ENCODE results near the gene KLK13. TPM values are rescaled to one million over a fixed set of nuclear protein-coding genes. Genes with fewer than 3 reads are reported as not detected.

The KLK13 gene
- total and polyA plus RNA-seq, 10 donors, result 0.13 TPM; not detected in 9

GRCh38 chr19:51081476-51081875, 16.6 kb upstream of the KLK13 start:
- DNase-seq, result no peak
- H3K9me3 ChIP-seq, result no peaks in the 10 kb centered on the region
- H3K27me3 ChIP-seq (replicated peaks in 1 of 7), result peaks cover 0 to 18% (median 0%) of the 10 kb centered on the region in 7 donors
- no peaks in the 10 kb centered on the region for H3K36me3 ChIP-seq
- intact Hi-C loops (cut with DNase I; ENCODE audit: low total_unique reads), result no loop called here
- H3K4me1 ChIP-seq, result no peaks in the 10 kb centered on the region
- no peak overlapping the region for H3K4me3 ChIP-seq
- no peak for TF ChIP-seq POLR2AphosphoS5 (IDR thresholded peaks at IDR 0.05)
- TF ChIP-seq CTCF (IDR thresholded peaks at IDR 0.05 in 8 of 11, conservative IDR thresholded peaks at IDR 0.05 in 3 of 11), result no peak
- TF ChIP-seq POLR2A (IDR thresholded peaks at IDR 0.05), result no peak
- no peak overlapping the region for H3K27ac ChIP-seq
- 86 to 93% (median 87%) methylated on average over 11 to 14 of the region's 14 CpGs for WGBS, 5 donors

- DNase-seq, result no peak
- Histone ChIP-seq H3K27ac (no peak overlapping the region), H3K4me1 (no peaks in the 10 kb centered on the region), H3K36me3 (no peaks in the 10 kb centered on the region), H3K4me3 (no peak overlapping the region), H3K9me3 (peaks cover 0 to 2% (median 1%) of the 10 kb centered on the region in 8 donors), H3K27me3 (replicated peaks in 1 of 7) (peaks cover 0 to 19% (median 0%) of the 10 kb centered on the region in 7 donors)
- TF ChIP-seq POLR2A (IDR thresholded peaks at IDR 0.05) (no peak), CTCF (IDR thresholded peaks at IDR 0.05 in 8 of 11, conservative IDR thresholded peaks at IDR 0.05 in 3 of 11) (no peak), POLR2AphosphoS5 (IDR thresholded peaks at IDR 0.05) (no peak)
- intact Hi-C loops (cut with DNase I; ENCODE audit: low total_unique reads), result no loop called here
- 79 to 90% (median 88%) methylated on average over 21 to 27 of the region's 27 CpGs for WGBS, 5 donors
Observed at GRCh38 chr19:51079481-51080110, 14.7 kb upstream of the KLK13 start.

- WGBS, 5 donors, result 91 to 97% (median 94%) methylated on average over 6 of the region's 6 CpGs
- Histone ChIP-seq H3K27ac (no peak overlapping the region), H3K4me3 (no peak overlapping the region), H3K9me3 (peaks cover 0 to 11% (median 8%) of the 10 kb centered on the region in 8 donors), H3K27me3 (replicated peaks in 1 of 7) (peaks cover 0 to 15% (median 0%) of the 10 kb centered on the region in 7 donors), H3K36me3 (no peaks in the 10 kb centered on the region), H3K4me1 (no peaks in the 10 kb centered on the region)
- no peak for DNase-seq
- TF ChIP-seq CTCF (IDR thresholded peaks at IDR 0.05 in 8 of 11, conservative IDR thresholded peaks at IDR 0.05 in 3 of 11), result no peak
- TF ChIP-seq POLR2A (IDR thresholded peaks at IDR 0.05), result no peak
- intact Hi-C loops (cut with DNase I; ENCODE audit: low total_unique reads), result no loop called here
Observed at GRCh38 chr19:51078731-51079130, 13.8 kb upstream of the KLK13 start.

- intact Hi-C loops (cut with DNase I; ENCODE audit: low total_unique reads), result no loop called here
- Histone ChIP-seq H3K4me1 (no peaks in the 10 kb centered on the region), H3K36me3 (no peaks in the 10 kb centered on the region), H3K27ac (no peak overlapping the region), H3K9me3 (peaks cover 4 to 17% (median 14%) of the 10 kb centered on the region in 8 donors), H3K27me3 (replicated peaks in 1 of 7) (peaks cover 0 to 13% (median 0%) of the 10 kb centered on the region in 7 donors), H3K4me3 (no peak overlapping the region)
- no peak for TF ChIP-seq POLR2AphosphoS5 (IDR thresholded peaks at IDR 0.05)
- TF ChIP-seq CTCF (IDR thresholded peaks at IDR 0.05 in 8 of 11, conservative IDR thresholded peaks at IDR 0.05 in 3 of 11), result no peak
- no peak for TF ChIP-seq POLR2A (IDR thresholded peaks at IDR 0.05)
- 47 to 61% (median 57%) methylated on average over 6 of the region's 6 CpGs for WGBS, 5 donors
- no peak for DNase-seq
Observed at GRCh38 chr19:51078104-51078503, 13.2 kb upstream of the KLK13 start.
